ENCODE measurements around the gene ZNF598. TPM values are rescaled to one million over a fixed set of nuclear protein-coding genes. Genes with fewer than 3 reads are reported as not detected.

Gene ZNF598
- polyA plus RNA-seq, 1 donor from 2014 or later, result 22.1 TPM

GRCh38 chr16:2058420-2058819, 48.8 kb upstream of the ZNF598 start:
- Histone ChIP-seq H3K79me2 (replicated peaks; ENCODE audit: insufficient read depth, low read length) (no peaks in the 10 kb centered on the region), H3K36me3 (ENCODE audit: insufficient read depth, low read length) (no peaks in the 10 kb centered on the region), H3K9me3 (ENCODE audit: low read length) (no peaks in the 10 kb centered on the region), H3K27ac (ENCODE audit: low read length) (no peak overlapping the region), H3K9me2 (ENCODE audit: insufficient read depth, low read length) (no peaks in the 10 kb centered on the region), H3K4me2 (ENCODE audit: low read length) (no peak overlapping the region), H2AFZ (ENCODE audit: low read depth, low read length) (no peak overlapping the region), H3K9ac (ENCODE audit: low read length) (no peak overlapping the region), H3F3A (ENCODE audit: insufficient read depth, low read length, poor library complexity, severe bottlenecking) (no peaks in the 10 kb centered on the region), H3K4me3 (ENCODE audit: low read length) (no peak overlapping the region), H4K20me1 (ENCODE audit: insufficient read depth) (no peaks in the 10 kb centered on the region), H3K27me3 (ENCODE audit: insufficient read depth, low read depth, low read length) (no peaks in the 10 kb centered on the region)
- no peak for TF ChIP-seq EP300 (conservative IDR thresholded peaks at IDR 0.05; ENCODE audit: poor library complexity, severe bottlenecking)
- no peak for TF ChIP-seq POLR2AphosphoS5 (IDR thresholded peaks at IDR 0.05)
- no peak for TF ChIP-seq RAD21 (conservative IDR thresholded peaks at IDR 0.05)
- no peak for TF ChIP-seq MXI1 (conservative IDR thresholded peaks at IDR 0.05; ENCODE audit: poor library complexity, severe bottlenecking)
- TF ChIP-seq EZH2 (IDR thresholded peaks at IDR 0.05; ENCODE audit: borderline replicate concordance, insufficient read depth, low read length, poor library complexity, severe bottlenecking), result no peak
- no peak for TF ChIP-seq CTCF (IDR thresholded peaks at IDR 0.05; ENCODE audit: poor library complexity, severe bottlenecking)
- TF ChIP-seq SMC3 (conservative IDR thresholded peaks at IDR 0.05; ENCODE audit: poor library complexity), result no peak
- TF ChIP-seq TAF1 (IDR thresholded peaks at IDR 0.05; ENCODE audit: low read depth), result no peak
- no peak for TF ChIP-seq REST (IDR thresholded peaks at IDR 0.05; ENCODE audit: borderline replicate concordance)

GRCh38 chr16:2057438-2057837, 47.8 kb upstream of the ZNF598 start:
- no peaks in the 10 kb centered on the region for H4K20me1 ChIP-seq (ENCODE audit: insufficient read depth)
- H3K4me3 ChIP-seq (ENCODE audit: low read length), result no peak overlapping the region
- H3K27ac ChIP-seq (ENCODE audit: low read length), result no peak overlapping the region
- H3K27me3 ChIP-seq (ENCODE audit: insufficient read depth, low read depth, low read length), result no peaks in the 10 kb centered on the region
- H3K9ac ChIP-seq (ENCODE audit: low read length), result no peak overlapping the region
- H3K9me2 ChIP-seq (ENCODE audit: insufficient read depth, low read length), result no peaks in the 10 kb centered on the region
- H3K36me3 ChIP-seq (ENCODE audit: insufficient read depth, low read length), result no peaks in the 10 kb centered on the region
- H3K79me2 ChIP-seq (replicated peaks; ENCODE audit: insufficient read depth, low read length), result no peaks in the 10 kb centered on the region
- H3K9me3 ChIP-seq (ENCODE audit: low read length), result no peaks in the 10 kb centered on the region
- no peak for TF ChIP-seq TAF1 (IDR thresholded peaks at IDR 0.05; ENCODE audit: low read depth)
- TF ChIP-seq RAD21 (conservative IDR thresholded peaks at IDR 0.05), result no peak
- TF ChIP-seq POLR2AphosphoS5 (IDR thresholded peaks at IDR 0.05), result no peak
- TF ChIP-seq SMC3 (conservative IDR thresholded peaks at IDR 0.05; ENCODE audit: poor library complexity), result no peak
- TF ChIP-seq EP300 (conservative IDR thresholded peaks at IDR 0.05; ENCODE audit: poor library complexity, severe bottlenecking), result no peak
- no peak for TF ChIP-seq MXI1 (conservative IDR thresholded peaks at IDR 0.05; ENCODE audit: poor library complexity, severe bottlenecking)
- H3F3A ChIP-seq (ENCODE audit: insufficient read depth, low read length, poor library complexity, severe bottlenecking), result no peaks in the 10 kb centered on the region
- no peak overlapping the region for H3K4me2 ChIP-seq (ENCODE audit: low read length)
- no peak overlapping the region for H2AFZ ChIP-seq (ENCODE audit: low read depth, low read length)
